GM10847 (cell line): ENCODE results near the gene NKAIN4.

Experiments used
- POLR2A ChIP-seq: IDR thresholded peaks from 2 replicates; pipeline ENCODE4 v1.6.1; 2011; ENCODE audit not compliant: insufficient read length; ENCODE audit errors: extremely low read depth

Gene NKAIN4

GRCh38 chr20:63257629-63258028, 3.4 kb upstream of the NKAIN4 start:
- TF ChIP-seq POLR2A, result no peak

- TF ChIP-seq POLR2A, result no peak
These were observed 2.7 kb upstream of the NKAIN4 start for GRCh38 chr20:63256954-63257353.

- TF ChIP-seq POLR2A, result no peak
These were observed 1.9 kb upstream of the NKAIN4 start for GRCh38 chr20:63255931-63256704.

- no peak for TF ChIP-seq POLR2A
These were observed 532 bp upstream of the NKAIN4 start for GRCh38 chr20:63254606-63255384.

GRCh38 chr20:63253438-63254231, 628 bp downstream of the NKAIN4 start:
- no peak for TF ChIP-seq POLR2A

- TF ChIP-seq POLR2A, result no peak
These were observed 1.2 kb downstream of the NKAIN4 start for GRCh38 chr20:63253065-63253437.

GRCh38 chr20:63252284-63252711, 2.0 kb downstream of the NKAIN4 start:
- TF ChIP-seq POLR2A, result no peak

- TF ChIP-seq POLR2A, result no peak
These were observed 4.4 kb downstream of the NKAIN4 start for GRCh38 chr20:63249891-63250290.

- no peak for TF ChIP-seq POLR2A
These were observed 5.2 kb downstream of the NKAIN4 start for GRCh38 chr20:63248835-63249591.

GRCh38 chr20:63247671-63248228, 6.5 kb downstream of the NKAIN4 start:
- TF ChIP-seq POLR2A, result no peak

GRCh38 chr20:63246490-63247288, 7.6 kb downstream of the NKAIN4 start:
- TF ChIP-seq POLR2A, result no peak

- no peak for TF ChIP-seq POLR2A
These were observed 9.8 kb downstream of the NKAIN4 start for GRCh38 chr20:63244468-63244867.

GRCh38 chr20:63243604-63244247, 10.5 kb downstream of the NKAIN4 start:
- no peak for TF ChIP-seq POLR2A
